ENCODE measurements around the gene PARD3.

DNA sequence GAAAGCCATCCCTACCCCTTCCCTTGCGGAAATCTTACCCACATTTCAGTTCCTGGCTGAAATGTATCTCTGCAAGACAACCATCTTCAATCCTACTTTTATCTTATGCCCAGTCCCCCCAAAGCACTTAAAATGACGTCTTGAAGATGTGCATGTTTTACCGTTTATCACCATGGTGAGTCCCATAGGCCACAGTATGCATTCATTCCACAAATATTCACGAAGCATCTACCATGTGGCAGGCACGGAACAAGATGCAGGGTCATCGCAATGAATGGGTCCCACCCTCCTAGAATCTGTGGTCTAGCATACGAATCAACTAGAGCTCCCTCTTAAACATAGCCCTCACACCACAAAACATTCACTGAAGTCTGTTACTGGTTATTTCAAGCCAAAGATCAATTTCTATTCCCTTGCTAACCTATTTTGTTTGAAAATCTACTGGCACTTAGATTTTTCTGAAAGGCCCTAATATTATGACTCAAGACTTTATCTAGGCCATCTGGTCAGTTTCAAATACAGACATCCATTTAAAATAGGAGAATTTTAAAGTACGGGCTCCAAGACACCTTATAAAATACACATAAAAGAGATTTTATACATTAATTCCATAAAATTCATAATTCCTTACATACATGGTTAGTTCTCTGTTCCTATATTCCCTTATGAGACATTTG is 99.4 kb downstream of the PARD3 start:
- TF ChIP-seq, protein P1, sequence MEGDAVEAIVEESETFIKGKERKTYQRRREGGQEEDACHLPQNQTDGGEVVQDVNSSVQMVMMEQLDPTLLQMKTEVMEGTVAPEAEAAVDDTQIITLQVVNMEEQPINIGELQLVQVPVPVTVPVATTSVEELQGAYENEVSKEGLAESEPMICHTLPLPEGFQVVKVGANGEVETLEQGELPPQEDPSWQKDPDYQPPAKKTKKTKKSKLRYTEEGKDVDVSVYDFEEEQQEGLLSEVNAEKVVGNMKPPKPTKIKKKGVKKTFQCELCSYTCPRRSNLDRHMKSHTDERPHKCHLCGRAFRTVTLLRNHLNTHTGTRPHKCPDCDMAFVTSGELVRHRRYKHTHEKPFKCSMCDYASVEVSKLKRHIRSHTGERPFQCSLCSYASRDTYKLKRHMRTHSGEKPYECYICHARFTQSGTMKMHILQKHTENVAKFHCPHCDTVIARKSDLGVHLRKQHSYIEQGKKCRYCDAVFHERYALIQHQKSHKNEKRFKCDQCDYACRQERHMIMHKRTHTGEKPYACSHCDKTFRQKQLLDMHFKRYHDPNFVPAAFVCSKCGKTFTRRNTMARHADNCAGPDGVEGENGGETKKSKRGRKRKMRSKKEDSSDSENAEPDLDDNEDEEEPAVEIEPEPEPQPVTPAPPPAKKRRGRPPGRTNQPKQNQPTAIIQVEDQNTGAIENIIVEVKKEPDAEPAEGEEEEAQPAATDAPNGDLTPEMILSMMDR (IDR thresholded peaks at IDR 0.05): no peak
- no peak for TF ChIP-seq POLR2A (IDR thresholded peaks at IDR 0.05)
